ENCODE data around the gene ADORA2B. TPM values are rescaled to one million over a fixed set of nuclear protein-coding genes. Genes with fewer than 3 reads are reported as not detected.

ADORA2B gene
- total RNA-seq, 2 experiments from 2014 or later: 1.9 to 2.2 TPM

GRCh38 chr17:15999141-15999973, 54.4 kb downstream of the ADORA2B start, which contains the start of the genes TTC19 and ZSWIM7:
Gene TTC19, plus strand, starts transcription at chr17:15999824. Its CDS starts 25 bp downstream, at chr17:15999849.
Gene ZSWIM7, minus strand, starts transcription at chr17:15999704. Its CDS starts 110 bp downstream, at chr17:15999594.
- ChIA-PET POLR2A (interaction anchor here (0.6 to 1.4 kb wide), 4 partner anchors 15 to 1056 kb away, joined by 3 to 6 read pairs (median 4); no protein-coding TSS in a partner anchor), CTCF (interaction anchor here (0.6 to 2.2 kb wide), 8 partner anchors 17 to 171 kb away, joined by 3 to 12 read pairs (median 4); partner anchors contain the start of gene ADORA2B)
- peaks cover 22% of the 10 kb centered on the region for H3K4me1 Mint-ChIP-seq
- DNase-seq (peak; percentile 97), ATAC-seq (peak; percentile 88)
- peak within 1 kb of the TSS; percentile 90 for H3K4me3 Mint-ChIP-seq
- intact Hi-C loops (cut with DNase I, micrococcal nuclease): loop anchor here (1.0 to 5.0 kb wide), 9 partner anchors 27 to 382 kb away; partner anchors contain the start of genes ADORA2B (in 2 of the 2), NCOR1 (in 1 of the 2) and UBB (in 1 of the 2)
- peaks cover 3% of the 10 kb centered on the region for H3K9me3 Mint-ChIP-seq (ENCODE audit: low read depth)
- peak within 1 kb of the TSS; percentile 97 for H3K27ac Mint-ChIP-seq
- no peaks in the 10 kb centered on the region for H3K27me3 Mint-ChIP-seq
- H3K36me3 Mint-ChIP-seq (ENCODE audit: low read depth): peaks cover 41% of the 10 kb centered on the region

GRCh38 chr17:15999974-16000827, 55.3 kb downstream of the ADORA2B start:
- intact Hi-C loops (cut with DNase I, micrococcal nuclease): loop anchor here (1.0 to 5.0 kb wide), 9 partner anchors 27 to 381 kb away; partner anchors contain the start of genes ADORA2B (in 2 of the 2), NCOR1 (in 1 of the 2) and UBB (in 1 of the 2)
- Mint-ChIP-seq H3K36me3 (ENCODE audit: low read depth) (peaks cover 48% of the 10 kb centered on the region), H3K4me1 (peaks cover 22% of the 10 kb centered on the region), H3K27me3 (no peaks in the 10 kb centered on the region), H3K4me3 (peak overlapping the region; percentile 90), H3K27ac (peak overlapping the region; percentile 95), H3K9me3 (ENCODE audit: low read depth) (peaks cover 3% of the 10 kb centered on the region)
- POLR2A ChIA-PET: interaction anchor here (0.6 to 1.4 kb wide), 4 partner anchors 14 to 1055 kb away, joined by 3 to 6 read pairs (median 4); no protein-coding TSS in a partner anchor
- DNase-seq (peak; percentile 69), ATAC-seq (no peak)
- CTCF ChIA-PET: interaction anchor here (0.6 to 2.2 kb wide), 9 partner anchors 9 to 199 kb away, joined by 3 to 12 read pairs (median 3); partner anchors contain the start of gene ADORA2B

GRCh38 chr17:16001226-16001897, 56.4 kb downstream of the ADORA2B start:
- DNase-seq: no peak
- Mint-ChIP-seq H3K27ac (peak overlapping the region; percentile 95), H3K4me1 (peaks cover 23% of the 10 kb centered on the region), H3K36me3 (ENCODE audit: low read depth) (peaks cover 59% of the 10 kb centered on the region), H3K4me3 (peak overlapping the region; percentile 90), H3K9me3 (ENCODE audit: low read depth) (peaks cover 3% of the 10 kb centered on the region), H3K27me3 (no peaks in the 10 kb centered on the region)
- ChIA-PET CTCF (interaction anchor here (0.6 to 1.6 kb wide), 8 partner anchors 8 to 349 kb away, joined by 3 to 5 read pairs (median 3); no protein-coding TSS in a partner anchor), POLR2A (interaction anchor here (0.6 kb wide), 1 partner anchor 16 kb away, joined by 4 read pairs; no protein-coding TSS in a partner anchor)
- no peak for ATAC-seq
- intact Hi-C loops (cut with DNase I, micrococcal nuclease): no loop called here

- Mint-ChIP-seq H3K9me3 (ENCODE audit: low read depth) (peaks cover 3% of the 10 kb centered on the region), H3K27ac (no peak overlapping the region), H3K27me3 (no peaks in the 10 kb centered on the region), H3K4me3 (no peak overlapping the region), H3K4me1 (peaks cover 30% of the 10 kb centered on the region), H3K36me3 (ENCODE audit: low read depth) (peaks cover 71% of the 10 kb centered on the region)
- no peak for DNase-seq
- POLR2A ChIA-PET: no interaction called here
- intact Hi-C loops (cut with DNase I, micrococcal nuclease): no loop called here
- CTCF ChIA-PET: interaction anchor here (0.9 kb wide), 1 partner anchor 10 kb away, joined by 3 read pairs; no protein-coding TSS in a partner anchor
- no peak for ATAC-seq
Observed at GRCh38 chr17:16002708-16003260, 57.9 kb downstream of the ADORA2B start.

GRCh38 chr17:16003841-16004240, 58.9 kb downstream of the ADORA2B start:
- H3K4me1 Mint-ChIP-seq: peaks cover 39% of the 10 kb centered on the region
- CTCF ChIA-PET: interaction anchor here (1.4 kb wide), 1 partner anchor 16 kb away, joined by 3 read pairs; no protein-coding TSS in a partner anchor

GRCh38 chr17:16005636-16006035, 60.7 kb downstream of the ADORA2B start:
- Mint-ChIP-seq H3K4me1 (peaks cover 38% of the 10 kb centered on the region), H3K27me3 (no peaks in the 10 kb centered on the region), H3K9me3 (ENCODE audit: low read depth) (peaks cover 3% of the 10 kb centered on the region), H3K27ac (no peak overlapping the region), H3K4me3 (no peak overlapping the region), H3K36me3 (ENCODE audit: low read depth) (peaks cover 82% of the 10 kb centered on the region)
- ChIA-PET POLR2A (no interaction called here), CTCF (interaction anchor here (1.0 to 1.6 kb wide), 2 partner anchors 13 to 530 kb away, joined by 3 read pairs; no protein-coding TSS in a partner anchor)
- DNase-seq (no peak), ATAC-seq (no peak)
- intact Hi-C loops (cut with DNase I, micrococcal nuclease): no loop called here

More at GRCh38 chr17:16003841-16004240, 58.9 kb downstream of the ADORA2B start:
- Mint-ChIP-seq H3K4me3 (no peak overlapping the region), H3K36me3 (ENCODE audit: low read depth) (peaks cover 81% of the 10 kb centered on the region), H3K9me3 (ENCODE audit: low read depth) (peaks cover 3% of the 10 kb centered on the region), H3K27ac (no peak overlapping the region), H3K27me3 (no peaks in the 10 kb centered on the region)
- DNase-seq (no peak), ATAC-seq (no peak)
- intact Hi-C loops (cut with DNase I, micrococcal nuclease): no loop called here
- POLR2A ChIA-PET: interaction anchor here (0.9 kb wide), 1 partner anchor 23 kb away, joined by 3 read pairs; no protein-coding TSS in a partner anchor

GRCh38 chr17:16007439-16007838, 62.5 kb downstream of the ADORA2B start:
- H3K27ac Mint-ChIP-seq: no peak overlapping the region
- no peaks in the 10 kb centered on the region for H3K27me3 Mint-ChIP-seq
- peaks cover 73% of the 10 kb centered on the region for H3K36me3 Mint-ChIP-seq (ENCODE audit: low read depth)
- POLR2A ChIA-PET: no interaction called here
- DNase-seq: peak; percentile 16
- CTCF ChIA-PET: no interaction called here
- H3K4me3 Mint-ChIP-seq: no peak overlapping the region
- intact Hi-C loops (cut with DNase I, micrococcal nuclease): no loop called here
- H3K4me1 Mint-ChIP-seq: peaks cover 25% of the 10 kb centered on the region
- H3K9me3 Mint-ChIP-seq (ENCODE audit: low read depth): no peaks in the 10 kb centered on the region
- ATAC-seq: peak; percentile 78

- ATAC-seq (no peak), DNase-seq (no peak)
- Mint-ChIP-seq H3K36me3 (ENCODE audit: low read depth) (peaks cover 39% of the 10 kb centered on the region), H3K4me3 (no peak overlapping the region), H3K27me3 (no peaks in the 10 kb centered on the region), H3K4me1 (peaks cover 6% of the 10 kb centered on the region), H3K27ac (no peak overlapping the region), H3K9me3 (ENCODE audit: low read depth) (no peaks in the 10 kb centered on the region)
- intact Hi-C loops (cut with DNase I, micrococcal nuclease): no loop called here
- CTCF ChIA-PET: no interaction called here
- POLR2A ChIA-PET: interaction anchor here (0.8 kb wide), 1 partner anchor 14 kb away, joined by 3 read pairs; the partner anchor contains the start of genes TTC19 and ZSWIM7
Observed at GRCh38 chr17:16013943-16014407, 69.0 kb downstream of the ADORA2B start.

GRCh38 chr17:16019347-16019746, 74.4 kb downstream of the ADORA2B start:
- POLR2A ChIA-PET: no interaction called here
- intact Hi-C loops (cut with DNase I, micrococcal nuclease): no loop called here
- ATAC-seq (no peak), DNase-seq (no peak)
- Mint-ChIP-seq H3K36me3 (ENCODE audit: low read depth) (peaks cover 47% of the 10 kb centered on the region), H3K4me1 (peaks cover 9% of the 10 kb centered on the region), H3K27me3 (no peaks in the 10 kb centered on the region), H3K4me3 (no peak overlapping the region), H3K27ac (no peak overlapping the region), H3K9me3 (ENCODE audit: low read depth) (no peaks in the 10 kb centered on the region)
- CTCF ChIA-PET: interaction anchor here (0.8 to 1.1 kb wide), 2 partner anchors 14 to 15 kb away, joined by 3 read pairs; no protein-coding TSS in a partner anchor

GRCh38 chr17:16023881-16024280, 79.0 kb downstream of the ADORA2B start:
- Mint-ChIP-seq H3K4me1 (peaks cover 44% of the 10 kb centered on the region), H3K4me3 (no peak overlapping the region), H3K36me3 (ENCODE audit: low read depth) (peaks cover 67% of the 10 kb centered on the region), H3K27me3 (no peaks in the 10 kb centered on the region), H3K9me3 (ENCODE audit: low read depth) (no peaks in the 10 kb centered on the region), H3K27ac (peak overlapping the region; percentile 56)
- DNase-seq (no peak), ATAC-seq (no peak)
- CTCF ChIA-PET: interaction anchor here (1.0 to 1.1 kb wide), 2 partner anchors 23 to 24 kb away, joined by 3 read pairs; partner anchors contain the start of genes TTC19 and ZSWIM7
- POLR2A ChIA-PET: interaction anchor here (0.5 kb wide), 1 partner anchor 1723 kb away, joined by 3 read pairs; the partner anchor contains the start of gene HS3ST3B1
- intact Hi-C loops (cut with DNase I, micrococcal nuclease): no loop called here

Data from activated CD4-positive, alpha-beta T cell treated with anti-CD3 and anti-CD28 coated beads for 36 hours (primary cell).